Transverse colon (tissue), 3 donors: ENCODE data around the gene VGLL4.

Source experiments
- EP300 ChIP-seq: sonication (generic); formaldehyde crosslinking; IDR thresholded peaks from one replicate; pipeline ENCODE4 v1.6.1; 2017; ENCODE audit warnings: antibody characterized with exemption, low read depth
- POLR2A ChIP-seq: fragments of 450-650 bp; IDR thresholded peaks from one replicate; pipeline ENCODE4 v1.6.1; 2016; ENCODE audit warnings: antibody characterized with exemption, mild to moderate bottlenecking, moderate library complexity
- TF ChIP-seq, protein P1 (sequence below), 5 experiments: fragments of 200-600 bp in 3 of 5; fragments of 450-650 bp in 2 of 5; sonication (generic) in 3 of 5; IDR thresholded peaks; 1 replicate in 2 of 5; 2 replicates in 3 of 5; pipeline ENCODE4 v1.5.1; 2016 to 2017; ENCODE audit warnings: antibody characterized with exemption in 5 of 5, inconsistent platforms in 3 of 5, mild to moderate bottlenecking in 2 of 5, moderate library complexity in 1 of 5

DNA sequence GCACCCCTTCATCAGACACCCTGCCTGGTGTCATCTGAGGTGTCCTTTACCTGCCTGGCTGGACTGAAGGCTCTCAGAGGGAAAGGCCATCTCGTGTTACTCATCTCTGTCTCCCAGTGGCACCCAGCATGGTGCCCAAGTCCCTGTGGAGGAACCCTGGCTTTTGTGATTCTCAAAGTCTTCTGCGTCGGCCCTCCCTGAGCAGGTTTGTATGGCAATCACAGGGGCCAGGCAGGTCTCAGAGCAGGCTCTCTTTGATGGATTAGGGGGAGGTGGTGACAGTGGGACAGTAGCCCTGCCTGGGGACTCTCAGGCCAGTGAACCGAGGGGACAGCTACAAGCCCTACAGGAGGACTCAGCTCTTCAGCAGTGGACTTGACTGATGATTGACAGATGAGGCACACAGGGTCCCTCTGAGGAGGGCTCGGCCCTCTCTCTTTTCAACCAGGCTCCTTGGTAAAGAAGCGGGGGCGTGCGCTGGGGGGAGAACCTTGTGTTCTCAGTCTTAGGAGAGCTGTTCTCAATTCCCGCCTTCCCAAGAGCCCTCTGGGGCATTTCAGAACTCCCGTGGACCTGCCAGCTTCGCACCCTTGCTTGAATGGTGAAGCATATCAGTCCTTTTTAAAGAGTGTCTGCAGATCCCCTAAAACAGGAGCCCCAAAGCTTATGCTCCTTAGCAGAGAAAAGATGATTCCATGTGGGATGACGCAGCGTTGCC is 108.3 kb downstream of the VGLL4 start:
- TF ChIP-seq, protein P1, sequence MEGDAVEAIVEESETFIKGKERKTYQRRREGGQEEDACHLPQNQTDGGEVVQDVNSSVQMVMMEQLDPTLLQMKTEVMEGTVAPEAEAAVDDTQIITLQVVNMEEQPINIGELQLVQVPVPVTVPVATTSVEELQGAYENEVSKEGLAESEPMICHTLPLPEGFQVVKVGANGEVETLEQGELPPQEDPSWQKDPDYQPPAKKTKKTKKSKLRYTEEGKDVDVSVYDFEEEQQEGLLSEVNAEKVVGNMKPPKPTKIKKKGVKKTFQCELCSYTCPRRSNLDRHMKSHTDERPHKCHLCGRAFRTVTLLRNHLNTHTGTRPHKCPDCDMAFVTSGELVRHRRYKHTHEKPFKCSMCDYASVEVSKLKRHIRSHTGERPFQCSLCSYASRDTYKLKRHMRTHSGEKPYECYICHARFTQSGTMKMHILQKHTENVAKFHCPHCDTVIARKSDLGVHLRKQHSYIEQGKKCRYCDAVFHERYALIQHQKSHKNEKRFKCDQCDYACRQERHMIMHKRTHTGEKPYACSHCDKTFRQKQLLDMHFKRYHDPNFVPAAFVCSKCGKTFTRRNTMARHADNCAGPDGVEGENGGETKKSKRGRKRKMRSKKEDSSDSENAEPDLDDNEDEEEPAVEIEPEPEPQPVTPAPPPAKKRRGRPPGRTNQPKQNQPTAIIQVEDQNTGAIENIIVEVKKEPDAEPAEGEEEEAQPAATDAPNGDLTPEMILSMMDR (IDR thresholded peaks at IDR 0.05), result no peak
- TF ChIP-seq EP300 (no peak), POLR2A (no peak)
